ENCODE measurements around the gene ABTB1. TPM values are rescaled to one million over a fixed set of nuclear protein-coding genes. Genes with fewer than 3 reads are reported as not detected.

Gene ABTB1
- total RNA-seq, 1 donor from 2014 or later: 12.2 TPM

- H3K9me3 Mint-ChIP-seq (ENCODE audit: low read depth): no peaks in the 10 kb centered on the region
- no peak overlapping the region for H3K27ac Mint-ChIP-seq
- no peaks in the 10 kb centered on the region for H3K36me3 Mint-ChIP-seq (ENCODE audit: insufficient read depth)
- TF ChIP-seq CTCF (IDR thresholded peaks at IDR 0.05; ENCODE audit: unreplicated experiment): no peak
- peaks cover 30% of the 10 kb centered on the region for H3K27me3 Mint-ChIP-seq
- DNase-seq (ENCODE audit: low spot score, unreplicated experiment): no peak
- peaks cover 3% of the 10 kb centered on the region for H3K4me1 Mint-ChIP-seq (ENCODE audit: low read depth)
- H3K4me3 Mint-ChIP-seq (ENCODE audit: low read depth): no peak overlapping the region
Measured at GRCh38 chr3:127720985-127721935, 48.5 kb downstream of the ABTB1 start.

GRCh38 chr3:127722091-127722784 lies 49.5 kb downstream of the ABTB1 start:
- Mint-ChIP-seq H3K27ac (no peak overlapping the region), H3K27me3 (peaks cover 29% of the 10 kb centered on the region), H3K4me3 (ENCODE audit: low read depth) (no peak overlapping the region), H3K9me3 (ENCODE audit: low read depth) (no peaks in the 10 kb centered on the region), H3K36me3 (ENCODE audit: insufficient read depth) (no peaks in the 10 kb centered on the region), H3K4me1 (ENCODE audit: low read depth) (peaks cover 3% of the 10 kb centered on the region)
- TF ChIP-seq CTCF (IDR thresholded peaks at IDR 0.05; ENCODE audit: unreplicated experiment): no peak
- no peak for DNase-seq (ENCODE audit: low spot score, unreplicated experiment)

GRCh38 chr3:127723011-127723567 lies 50.3 kb downstream of the ABTB1 start:
- DNase-seq (ENCODE audit: low spot score, unreplicated experiment): no peak
- TF ChIP-seq CTCF (IDR thresholded peaks at IDR 0.05; ENCODE audit: unreplicated experiment): no peak
- H3K27me3 Mint-ChIP-seq: peaks cover 30% of the 10 kb centered on the region

GRCh38 chr3:127726894-127727293 lies 54.1 kb downstream of the ABTB1 start:
- H3K27ac Mint-ChIP-seq: no peak overlapping the region
- no peaks in the 10 kb centered on the region for H3K36me3 Mint-ChIP-seq (ENCODE audit: insufficient read depth)
- H3K27me3 Mint-ChIP-seq: peaks cover 56% of the 10 kb centered on the region
- no peak for TF ChIP-seq CTCF (IDR thresholded peaks at IDR 0.05; ENCODE audit: unreplicated experiment)
- H3K4me1 Mint-ChIP-seq (ENCODE audit: low read depth): no peaks in the 10 kb centered on the region
- no peaks in the 10 kb centered on the region for H3K9me3 Mint-ChIP-seq (ENCODE audit: low read depth)
- no peak for DNase-seq (ENCODE audit: low spot score, unreplicated experiment)
- H3K4me3 Mint-ChIP-seq (ENCODE audit: low read depth): no peak overlapping the region

More at GRCh38 chr3:127723011-127723567, 50.3 kb downstream of the ABTB1 start:
- Mint-ChIP-seq H3K9me3 (ENCODE audit: low read depth) (no peaks in the 10 kb centered on the region), H3K27ac (no peak overlapping the region), H3K4me3 (ENCODE audit: low read depth) (no peak overlapping the region), H3K4me1 (ENCODE audit: low read depth) (peaks cover 3% of the 10 kb centered on the region), H3K36me3 (ENCODE audit: insufficient read depth) (no peaks in the 10 kb centered on the region)

- no peak for TF ChIP-seq CTCF (IDR thresholded peaks at IDR 0.05; ENCODE audit: unreplicated experiment)
- H3K9me3 Mint-ChIP-seq (ENCODE audit: low read depth): no peaks in the 10 kb centered on the region
- H3K27me3 Mint-ChIP-seq: peaks cover 55% of the 10 kb centered on the region
- no peak for DNase-seq (ENCODE audit: low spot score, unreplicated experiment)
- H3K27ac Mint-ChIP-seq: no peak overlapping the region
- no peaks in the 10 kb centered on the region for H3K36me3 Mint-ChIP-seq (ENCODE audit: insufficient read depth)
- H3K4me3 Mint-ChIP-seq (ENCODE audit: low read depth): no peak overlapping the region
- no peaks in the 10 kb centered on the region for H3K4me1 Mint-ChIP-seq (ENCODE audit: low read depth)
Measured at GRCh38 chr3:127728417-127729015, 55.8 kb downstream of the ABTB1 start.
